ENCODE data around the gene STIM2. TPM values are rescaled to one million over a fixed set of nuclear protein-coding genes. Genes with fewer than 3 reads are reported as not detected.
A peak's percentile ranks its signal among the peaks of the same experiment; 100 is the strongest.

Gene STIM2
- polyA plus RNA-seq, 1 donor (not counting 4 experiments of a cell fraction or from before 2014, with no cell fraction given) = 20.7 TPM

GRCh38 chr4:27011401-27011800 is 150.8 kb downstream of the STIM2 start:
- Histone ChIP-seq H3K4me1 (ENCODE audit: control insufficient read depth, extremely low read depth, insufficient read depth, low read length) (peaks cover 4% of the 10 kb centered on the region), H3K9me1 (ENCODE audit: control insufficient read depth, extremely low read depth, insufficient read depth, low read length) (no peaks in the 10 kb centered on the region), H3K4me3 (ENCODE audit: control insufficient read depth in 2 of 3, extremely low read depth in 1 of 3, insufficient read depth in 2 of 3, low read depth in 1 of 3, low read length in 3 of 3) (no peak overlapping the region), H3K9ac (ENCODE audit: control insufficient read depth, extremely low read depth, insufficient read depth, low read length) (no peak overlapping the region), H4K20me1 (ENCODE audit: control insufficient read depth, extremely low read depth, insufficient read depth, low read length) (no peaks in the 10 kb centered on the region), H3K36me3 (ENCODE audit: control insufficient read depth in 2 of 2, extremely low read depth in 1 of 2, insufficient read depth in 2 of 2, low read length in 2 of 2) (peaks cover 3 to 4% of the 10 kb centered on the region in 2 experiments), H3K4me2 (ENCODE audit: control insufficient read depth, extremely low read depth, insufficient read depth, low read depth, low read length) (peak overlapping the region; percentile 8), H3K27me3 (ENCODE audit: control insufficient read depth, extremely low read depth, insufficient read depth, low read length) (no peaks in the 10 kb centered on the region), H3K9me3 (ENCODE audit: control insufficient read depth, low read depth, low read length) (no peaks in the 10 kb centered on the region), H3K79me2 (ENCODE audit: control insufficient read depth, insufficient read depth, low read length) (no peaks in the 10 kb centered on the region), H3K27ac (ENCODE audit: control insufficient read depth, insufficient read depth, low read length) (no peak overlapping the region), H2AFZ (ENCODE audit: control insufficient read depth, low read length) (no peak overlapping the region)
- no peak for DNase-seq (ENCODE audit: low read depth, low spot score)
- TF ChIP-seq CTCF (optimal IDR thresholded peaks at IDR 0.05 in 1 of 3, IDR thresholded peaks at IDR 0.05 in 1 of 3, conservative IDR thresholded peaks at IDR 0.05 in 1 of 3; ENCODE audit: extremely low read depth in 1 of 3, insufficient read depth in 2 of 3, low read length in 3 of 3) (no peak), EZH2 (IDR thresholded peaks at IDR 0.05; ENCODE audit: low read length) (no peak)
- FAIRE-seq = no peak
- dilution Hi-C loops (cut with MboI; ENCODE audit: extremely low pct_ligation_motif_present, low sequenced_read_pairs) = no loop called here

GRCh38 chr4:27013012-27013411 is 152.4 kb downstream of the STIM2 start:
- Histone ChIP-seq H2AFZ (ENCODE audit: control insufficient read depth, low read length) (no peak overlapping the region), H3K27ac (ENCODE audit: control insufficient read depth, insufficient read depth, low read length) (no peak overlapping the region), H3K4me2 (ENCODE audit: control insufficient read depth, extremely low read depth, insufficient read depth, low read depth, low read length) (no peak overlapping the region), H3K4me1 (ENCODE audit: control insufficient read depth, extremely low read depth, insufficient read depth, low read length) (peaks cover 4% of the 10 kb centered on the region), H3K9ac (ENCODE audit: control insufficient read depth, extremely low read depth, insufficient read depth, low read length) (no peak overlapping the region), H3K9me3 (ENCODE audit: control insufficient read depth, low read depth, low read length) (no peaks in the 10 kb centered on the region), H3K4me3 (ENCODE audit: control insufficient read depth in 2 of 3, extremely low read depth in 1 of 3, insufficient read depth in 2 of 3, low read depth in 1 of 3, low read length in 3 of 3) (no peak overlapping the region), H3K36me3 (ENCODE audit: control insufficient read depth in 2 of 2, extremely low read depth in 1 of 2, insufficient read depth in 2 of 2, low read length in 2 of 2) (peaks cover 4% of the 10 kb centered on the region in 2 experiments), H3K27me3 (ENCODE audit: control insufficient read depth, extremely low read depth, insufficient read depth, low read length) (no peaks in the 10 kb centered on the region), H3K79me2 (ENCODE audit: control insufficient read depth, insufficient read depth, low read length) (no peaks in the 10 kb centered on the region), H3K9me1 (ENCODE audit: control insufficient read depth, extremely low read depth, insufficient read depth, low read length) (no peaks in the 10 kb centered on the region), H4K20me1 (ENCODE audit: control insufficient read depth, extremely low read depth, insufficient read depth, low read length) (no peaks in the 10 kb centered on the region)
- TF ChIP-seq EZH2 (IDR thresholded peaks at IDR 0.05; ENCODE audit: low read length) (no peak), CTCF (optimal IDR thresholded peaks at IDR 0.05 in 1 of 3, IDR thresholded peaks at IDR 0.05 in 1 of 3, conservative IDR thresholded peaks at IDR 0.05 in 1 of 3; ENCODE audit: extremely low read depth in 1 of 3, insufficient read depth in 2 of 3, low read length in 3 of 3) (no peak)
- dilution Hi-C loops (cut with MboI; ENCODE audit: extremely low pct_ligation_motif_present, low sequenced_read_pairs) = no loop called here
- DNase-seq (ENCODE audit: low read depth, low spot score) = no peak
- no peak for FAIRE-seq

Data from keratinocyte (primary cell).